Gastroesophageal sphincter (tissue), 4 donors: Measurements from ENCODE around the gene CCDC85C. TPM values are rescaled to one million over a fixed set of nuclear protein-coding genes. Genes with fewer than 3 reads are reported as not detected.

Source experiments
- ATAC-seq: fragments of 150-250 bp; one replicate; pipeline ENCODE4 v1.9.1; 2016; ENCODE audit warnings: mild to moderate bottlenecking, moderate library complexity
- H3K27ac ChIP-seq, 4 donors: fragments of 200-600 bp; sonication (generic) in 3 of 4; 1 replicate in 3 of 4; 2 replicates in 1 of 4; pipeline ENCODE4 v1.5.1; 2016 to 2019
- H3K27me3 ChIP-seq: fragments of 200-600 bp; sonication (generic); one replicate; pipeline ENCODE4 v1.5.1; 2019
- H3K36me3 ChIP-seq, 2 donors: fragments of 200-600 bp; sonication (generic); one replicate each; pipeline ENCODE4 v1.5.1; 2019; ENCODE audit warnings: control low read depth in 1 of 2
- H3K4me1 ChIP-seq, 3 donors: fragments of 200-600 bp; sonication (generic); 1 replicate in 2 of 3; 2 replicates in 1 of 3; pipeline ENCODE4 v1.5.1; 2016 to 2019; ENCODE audit warnings: control low read depth in 2 of 3
- H3K4me3 ChIP-seq, 2 donors: fragments of 200-600 bp; sonication (generic); one replicate each; pipeline ENCODE4 v1.5.1; 2019; ENCODE audit warnings: mild to moderate bottlenecking in 1 of 2, moderate library complexity in 1 of 2
- H3K9me3 ChIP-seq, 3 donors: fragments of 200-600 bp; sonication (generic); one replicate each; pipeline ENCODE4 v1.5.1; 2017 to 2019; ENCODE audit warnings: control low read depth in 2 of 3
- CTCF ChIP-seq, 4 experiments: fragments of 200-600 bp in 2 of 4; fragments of 450-650 bp in 2 of 4; sonication (generic) in 1 of 4; IDR thresholded peaks; one replicate each; pipeline ENCODE4 v1.5.1; 2017 to 2019; ENCODE audit warnings: antibody characterized with exemption in 4 of 4, mild to moderate bottlenecking in 2 of 4, moderate library complexity in 2 of 4
- EP300 ChIP-seq: sonication (generic); formaldehyde crosslinking; IDR thresholded peaks from one replicate; pipeline ENCODE4 v1.6.1; 2017; ENCODE audit warnings: antibody characterized with exemption, mild to moderate bottlenecking
- POLR2A ChIP-seq, 2 donors: fragments of 450-650 bp; IDR thresholded peaks; one replicate each; pipeline ENCODE4 v1.6.1; 2017; ENCODE audit warnings: antibody characterized with exemption in 2 of 2, mild to moderate bottlenecking in 2 of 2, moderate library complexity in 1 of 2
- POLR2AphosphoS5 ChIP-seq: sonication (generic); formaldehyde crosslinking; IDR thresholded peaks from one replicate; pipeline ENCODE4 v1.6.1; 2017; ENCODE audit warnings: antibody characterized with exemption
- WGBS, 2 donors: methylation state at CpG; one replicate each; pipeline ENCODE4 v1.1.5; 2018; ENCODE audit warnings: low coverage in 1 of 2; 5-methylcytosine and 5-hydroxymethylcytosine counted together
- total RNA-seq, 4 donors: library from RNA; depleted of rRNA; stranded (reverse); fragments of >200 nt; gene quantifications; one replicate each; pipeline ENCODE4 v1.1.0, GENCODE V29; 2016

CCDC85C gene
- total RNA-seq, 4 donors from 2014 or later, result 14.0 to 58.2 (median 25.0) TPM

- H3K4me3 ChIP-seq, result no peak overlapping the region
- no peaks in the 10 kb centered on the region for H3K9me3 ChIP-seq
- no peak for TF ChIP-seq POLR2A (IDR thresholded peaks at IDR 0.05)
- no peak for TF ChIP-seq POLR2AphosphoS5
- no peak for TF ChIP-seq CTCF (IDR thresholded peaks at IDR 0.05)
- no peak for TF ChIP-seq EP300
- H3K27ac ChIP-seq, result peak overlapping the region in 3 of 4 donors; percentile 40 to 82 (median 80)
- WGBS, 2 donors, result 31 to 46% methylated on average over 6 to 9 of the region's 9 CpGs
- no peak for ATAC-seq
- no peaks in the 10 kb centered on the region for H3K27me3 ChIP-seq
- peaks cover 0 to 98% (median 36%) of the 10 kb centered on the region in 3 donors for H3K4me1 ChIP-seq
- H3K36me3 ChIP-seq, result no peaks in the 10 kb centered on the region
These were observed 64.5 kb downstream of the CCDC85C start for GRCh38 chr14:99539491-99539890.

- Histone ChIP-seq H3K36me3 (no peaks in the 10 kb centered on the region), H3K4me1 (peaks cover 0 to 97% (median 36%) of the 10 kb centered on the region in 3 donors), H3K27ac (peak overlapping the region; percentile 36 to 89 (median 81)), H3K9me3 (no peaks in the 10 kb centered on the region), H3K27me3 (no peaks in the 10 kb centered on the region), H3K4me3 (no peak overlapping the region)
- ATAC-seq, result no peak
- 40 to 81% methylated on average over 2 of the region's 5 CpGs for WGBS, 2 donors
- TF ChIP-seq CTCF (IDR thresholded peaks at IDR 0.05) (no peak), EP300 (no peak), POLR2AphosphoS5 (no peak), POLR2A (IDR thresholded peaks at IDR 0.05) (no peak)
These were observed 65.3 kb downstream of the CCDC85C start for GRCh38 chr14:99538733-99539132.

GRCh38 chr14:99538275-99538674 lies 65.7 kb downstream of the CCDC85C start:
- TF ChIP-seq CTCF (IDR thresholded peaks at IDR 0.05) (peak in 1 of 4 experiments; percentile 27), POLR2A (IDR thresholded peaks at IDR 0.05) (no peak)
- Histone ChIP-seq H3K27ac (peak overlapping the region; percentile 36 to 89 (median 81)), H3K4me3 (no peak overlapping the region), H3K9me3 (no peaks in the 10 kb centered on the region), H3K27me3 (no peaks in the 10 kb centered on the region), H3K36me3 (no peaks in the 10 kb centered on the region), H3K4me1 (peaks cover 0 to 97% (median 36%) of the 10 kb centered on the region in 3 donors)
- WGBS, 2 donors, result 0 to 40% methylated on average over 1 to 4 of the region's 9 CpGs
- ATAC-seq, result no peak

- no peaks in the 10 kb centered on the region for H3K36me3 ChIP-seq
- peaks cover 0 to 92% (median 36%) of the 10 kb centered on the region in 3 donors for H3K4me1 ChIP-seq
- ATAC-seq, result peak; percentile 87
These were observed 66.6 kb downstream of the CCDC85C start for GRCh38 chr14:99537399-99537798.

More at GRCh38 chr14:99537399-99537798, 66.6 kb downstream of the CCDC85C start:
- H3K27ac ChIP-seq, result peak overlapping the region; percentile 36 to 89 (median 81)
- TF ChIP-seq POLR2AphosphoS5, result peak; percentile 68
- TF ChIP-seq CTCF (IDR thresholded peaks at IDR 0.05), result peak in 2 of 4 experiments; percentile 18 to 39
- TF ChIP-seq POLR2A (IDR thresholded peaks at IDR 0.05), result no peak
- no peaks in the 10 kb centered on the region for H3K27me3 ChIP-seq
- 22% methylated on average over 3 of the region's 6 CpGs; no CpG with 5 or more reads in 1 of the 2 donors for WGBS, 2 donors
- H3K4me3 ChIP-seq, result no peak overlapping the region
- H3K9me3 ChIP-seq, result no peaks in the 10 kb centered on the region
